SK-N-SH treated with all-trans-retinoic acid at 6 μM for 48 hours (cell line): Measurements from ENCODE around the gene RAPGEF1.

Experiments used
- ARNTL ChIP-seq: fragments of 450-650 bp; formaldehyde crosslinking; IDR thresholded peaks from 2 replicates; pipeline ENCODE4 v1.5.0; 2020; ENCODE audit warnings: low read depth, mild to moderate bottlenecking, moderate library complexity, borderline replicate concordance
- CSDC2 ChIP-seq: fragments of 250-450 bp; sonication (Bioruptor Pico); IDR thresholded peaks from 2 replicates; pipeline ENCODE4 v1.5.0; 2020; ENCODE audit warnings: mild to moderate bottlenecking, moderate library complexity
- CSRNP3 ChIP-seq: fragments of 250-450 bp; sonication (Bioruptor Pico); IDR thresholded peaks from 2 replicates; pipeline ENCODE4 v1.5.1; 2021; ENCODE audit warnings: mild to moderate bottlenecking, moderate library complexity
- GLIS3 ChIP-seq: fragments of 250-450 bp; sonication (Bioruptor Pico); IDR thresholded peaks from 2 replicates; pipeline ENCODE4 v1.5.0; 2020; ENCODE audit warnings: mild to moderate bottlenecking, moderate library complexity
- PATZ1 ChIP-seq: fragments of 250-450 bp; sonication (Bioruptor Pico); IDR thresholded peaks from 2 replicates; pipeline ENCODE4 v1.8.0; 2020; ENCODE audit warnings: mild to moderate bottlenecking, moderate library complexity, borderline replicate concordance
- POU6F1 ChIP-seq: fragments of 250-450 bp; sonication (Bioruptor Pico); IDR thresholded peaks from 2 replicates; pipeline ENCODE4 v1.8.0; 2021; ENCODE audit warnings: low read depth, mild to moderate bottlenecking, moderate library complexity, borderline replicate concordance
- PPARA ChIP-seq: fragments of 250-450 bp; sonication (Bioruptor Pico); IDR thresholded peaks from 2 replicates; pipeline ENCODE4 v1.5.0; 2020; ENCODE audit warnings: mild to moderate bottlenecking, borderline replicate concordance
- RARB ChIP-seq: fragments of 250-450 bp; sonication (Bioruptor Pico); IDR thresholded peaks from 2 replicates; pipeline ENCODE4 v1.8.0; 2021; ENCODE audit warnings: mild to moderate bottlenecking, moderate library complexity
- TOX ChIP-seq: fragments of 250-450 bp; sonication (Bioruptor Pico); IDR thresholded peaks from 2 replicates; pipeline ENCODE4 v1.8.0; 2021; ENCODE audit warnings: mild to moderate bottlenecking, moderate library complexity, borderline replicate concordance
- TSHZ2 ChIP-seq: fragments of 250-450 bp; sonication (Bioruptor Pico); IDR thresholded peaks from 2 replicates; pipeline ENCODE4 v1.5.0; 2020; ENCODE audit warnings: mild to moderate bottlenecking, moderate library complexity
- ZFP3 ChIP-seq: fragments of 250-450 bp; sonication (Bioruptor Pico); IDR thresholded peaks from 2 replicates; pipeline ENCODE4 v1.5.0; 2020; ENCODE audit warnings: mild to moderate bottlenecking, moderate library complexity
- ZFP30 ChIP-seq: fragments of 450-650 bp; formaldehyde crosslinking; IDR thresholded peaks from 2 replicates; pipeline ENCODE4 v1.5.0; 2022; ENCODE audit warnings: mild to moderate bottlenecking, moderate library complexity
- ZNF8 ChIP-seq: fragments of 450-650 bp; formaldehyde crosslinking; IDR thresholded peaks from 2 replicates; pipeline ENCODE4 v1.5.0; 2020; ENCODE audit warnings: mild to moderate bottlenecking, moderate library complexity

- TF ChIP-seq GLIS3 (CRISPR knock-in tag) (no peak), PATZ1 (no peak), POU6F1 (CRISPR knock-in tag) (no peak), ZFP30 (CRISPR knock-in tag) (no peak), RARB (CRISPR knock-in tag) (no peak), CSRNP3 (CRISPR knock-in tag) (no peak), PPARA (CRISPR knock-in tag) (no peak), CSDC2 (CRISPR knock-in tag) (no peak), TOX (CRISPR knock-in tag) (no peak), ZFP3 (no peak), ARNTL (no peak), ZNF8 (CRISPR knock-in tag) (no peak), TSHZ2 (CRISPR knock-in tag) (no peak)
Measured at GRCh38 chr9:131589124-131589711, 150.7 kb downstream of the RAPGEF1 start.
